Hematopoietic multipotent progenitor cell treated with erythropoietin and hydrocortisone succinate and interleukin-3 and kit ligand, for 15 days (in vitro differentiated cells): ENCODE measurements around the gene B4GALNT4.
"Not testable (repeated sequence)": the region's sequence is repeated elsewhere in the genome, so short reads cannot be mapped to it uniquely, and the experiment has no call there.

ENCODE experiments used
- DNase-seq: peaks from one replicate; pipeline ENCODE4 v3.0.0-alpha.2; 2015; ENCODE audit warnings: low spot score

B4GALNT4 gene

DNA sequence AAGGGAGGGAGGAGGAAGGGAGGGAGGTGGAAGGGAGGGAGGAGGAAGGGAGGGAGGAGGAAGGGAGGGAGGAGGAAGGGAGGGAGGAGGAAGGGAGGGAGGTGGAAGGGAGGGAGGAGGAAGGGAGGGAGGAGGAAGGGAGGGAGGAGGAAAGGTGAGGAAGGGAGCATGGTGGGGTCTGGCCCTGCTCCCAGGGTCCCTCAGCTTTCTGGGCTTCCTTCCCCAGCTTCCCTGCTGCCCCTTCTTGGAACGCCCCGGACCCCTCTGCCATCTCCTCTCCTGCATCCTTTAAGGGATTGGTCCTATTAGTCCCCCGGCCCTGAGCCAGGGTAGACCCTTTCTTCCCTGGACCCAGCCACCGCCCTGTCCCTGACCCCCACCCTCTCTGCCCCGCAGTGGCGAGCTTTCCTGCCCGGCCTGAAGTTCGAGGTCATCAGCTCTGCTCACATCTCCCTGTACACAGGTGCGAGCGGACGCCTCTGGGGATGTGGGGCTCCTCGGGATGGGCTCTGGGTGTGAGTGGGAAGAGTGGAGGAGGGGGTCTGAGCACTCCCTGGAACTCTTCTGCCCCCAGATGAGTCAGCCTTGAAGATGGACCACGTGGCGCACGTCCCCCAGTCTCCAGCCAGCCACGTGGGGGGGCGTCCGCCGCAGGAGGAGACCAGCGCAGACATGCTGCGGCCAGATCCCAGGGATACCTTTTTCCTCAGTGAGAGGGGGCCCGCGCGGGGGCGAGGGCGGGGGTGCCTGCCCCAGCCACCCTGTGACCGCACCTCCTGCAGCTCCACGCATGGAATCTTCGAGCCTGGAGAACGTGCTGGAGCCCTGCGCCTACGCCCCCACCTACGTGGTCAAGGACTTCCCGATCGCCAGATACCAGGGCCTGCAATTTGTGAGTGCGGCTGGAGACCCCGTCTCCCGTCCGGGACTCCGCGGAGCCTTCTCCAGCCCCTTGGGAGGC, 6.0 kb downstream of the B4GALNT4 start:
- DNase-seq, result no peak

DNA sequence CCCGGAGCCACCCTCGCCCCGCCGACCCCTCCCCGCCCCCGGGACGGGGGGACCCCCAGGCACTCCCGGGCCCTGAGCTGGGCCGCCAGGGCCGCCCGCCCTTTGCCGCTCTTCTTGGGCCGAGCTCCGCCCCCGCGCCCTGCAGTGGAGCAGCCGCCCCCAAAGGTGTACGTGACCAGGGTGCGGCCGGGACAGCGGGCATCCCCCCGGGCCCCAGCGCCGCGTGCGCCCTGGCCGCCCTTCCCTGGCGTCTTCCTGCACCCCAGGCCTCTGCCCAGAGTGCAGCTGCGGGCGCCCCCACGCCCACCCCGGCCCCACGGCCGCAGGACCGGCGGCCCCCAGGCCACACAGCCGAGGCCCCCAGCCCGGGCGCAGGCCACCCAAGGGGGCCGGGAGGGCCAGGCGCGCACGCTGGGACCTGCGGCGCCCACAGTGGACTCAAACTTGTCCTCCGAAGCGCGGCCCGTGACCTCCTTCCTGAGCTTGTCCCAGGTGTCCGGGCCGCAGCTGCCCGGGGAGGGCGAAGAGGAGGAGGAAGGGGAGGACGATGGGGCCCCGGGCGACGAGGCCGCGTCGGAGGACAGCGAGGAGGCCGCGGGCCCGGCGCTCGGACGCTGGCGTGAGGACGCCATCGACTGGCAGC, 7.4 kb downstream of the B4GALNT4 start:
- no peak for DNase-seq

DNA sequence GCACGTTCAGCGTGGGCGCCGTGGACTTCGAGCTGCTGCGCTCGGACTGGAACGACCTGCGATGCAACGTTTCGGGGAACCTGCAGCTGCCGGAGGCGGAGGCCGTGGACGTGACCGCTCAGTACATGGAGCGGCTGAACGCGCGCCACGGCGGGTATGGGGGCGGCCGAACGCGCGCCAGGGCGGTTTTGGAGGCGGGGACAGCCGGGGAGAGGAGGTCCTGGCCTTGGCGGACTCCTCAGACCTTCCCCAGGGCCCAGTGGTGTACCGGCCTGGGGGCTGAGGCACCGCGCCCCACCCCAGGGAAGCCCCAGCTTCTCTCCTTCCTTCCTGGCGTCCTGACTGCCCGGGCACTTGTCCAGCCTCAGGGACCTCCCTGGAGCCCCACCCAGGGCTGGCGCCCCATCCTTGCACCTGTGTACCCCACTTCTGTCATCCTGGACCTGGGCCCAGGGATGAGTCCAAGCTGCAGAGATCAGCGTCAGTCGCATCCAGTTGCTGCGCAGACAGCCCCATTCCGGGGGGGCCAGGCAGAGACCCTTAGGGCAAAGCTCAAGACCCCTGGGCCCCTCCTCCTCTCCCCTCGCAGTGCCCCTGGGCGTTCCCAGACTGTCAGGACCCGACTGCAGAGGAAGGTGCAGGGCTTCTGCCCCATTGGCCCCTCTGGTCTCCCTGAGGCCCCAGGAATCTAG, 8.0 kb downstream of the B4GALNT4 start:
- DNase-seq, result no peak

DNA sequence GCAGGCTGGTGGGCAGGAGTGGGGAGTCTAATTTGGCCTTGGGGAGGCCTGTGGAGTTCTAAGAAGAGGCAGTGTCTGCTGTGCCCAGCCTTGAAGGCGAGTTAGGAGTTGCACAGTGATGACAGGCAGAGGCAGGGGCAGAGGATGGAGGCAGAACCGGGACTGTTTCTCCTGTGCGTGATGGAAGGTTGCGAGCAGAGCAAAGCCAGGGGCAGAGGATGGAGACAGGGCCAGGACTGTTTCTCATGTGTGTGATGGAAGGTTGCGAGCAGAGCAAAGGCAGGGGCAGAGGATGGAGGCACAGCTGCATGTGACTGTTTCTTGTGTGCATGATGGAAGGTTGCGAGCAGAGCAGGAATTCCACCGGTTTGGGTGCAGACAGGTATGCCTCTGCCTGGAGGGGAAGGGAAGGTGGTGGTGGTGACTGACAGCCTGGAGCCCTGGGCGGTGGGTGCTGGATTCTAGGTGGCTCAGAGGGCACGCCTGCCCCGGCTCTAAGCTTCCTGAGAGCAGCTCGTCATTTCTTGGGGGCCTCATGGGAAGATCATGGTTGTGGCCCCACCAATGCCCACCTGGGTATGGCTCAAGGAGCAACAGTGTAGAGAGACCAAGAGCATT, 8.7 kb downstream of the B4GALNT4 start:
- DNase-seq, result no peak

DNA sequence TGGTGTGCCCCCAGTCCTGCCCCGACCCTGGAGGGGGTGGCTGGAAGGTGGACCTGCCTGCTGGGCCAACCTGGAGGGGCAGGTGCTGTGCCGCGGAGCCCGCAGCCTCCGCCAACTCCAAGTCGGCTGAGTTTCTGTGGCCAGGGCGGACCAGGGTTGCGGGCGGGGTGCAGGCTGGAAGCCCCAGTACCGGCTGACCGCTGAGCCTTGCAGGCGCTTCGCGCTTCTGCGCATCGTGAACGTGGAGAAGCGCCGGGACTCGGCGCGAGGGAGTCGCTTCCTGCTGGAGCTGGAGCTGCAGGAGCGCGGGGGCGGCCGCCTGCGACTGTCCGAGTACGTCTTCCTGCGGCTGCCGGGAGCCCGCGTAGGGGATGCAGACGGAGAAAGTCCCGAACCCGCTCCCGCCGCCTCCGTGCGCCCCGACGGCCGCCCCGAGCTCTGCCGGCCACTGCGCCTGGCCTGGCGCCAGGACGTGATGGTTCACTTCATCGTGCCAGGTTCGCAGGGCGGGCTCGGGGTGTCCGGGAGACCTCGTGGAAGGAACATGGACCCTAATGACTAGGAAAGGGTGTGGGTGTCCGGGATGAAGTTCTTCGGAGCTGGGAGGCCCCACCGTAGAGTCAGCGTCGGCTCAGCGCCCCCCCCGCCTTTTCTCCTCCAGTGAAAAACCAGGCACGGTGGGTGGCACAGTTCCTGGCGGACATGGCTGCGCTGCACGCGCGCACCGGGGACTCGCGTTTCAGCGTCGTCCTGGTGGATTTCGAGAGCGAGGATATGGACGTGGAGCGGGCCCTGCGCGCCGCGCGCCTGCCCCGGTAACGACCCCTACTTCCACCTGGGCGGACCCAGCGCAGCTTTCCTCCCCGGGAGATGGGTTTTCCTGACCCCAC, 10.2 kb downstream of the B4GALNT4 start:
- no peak for DNase-seq

DNA sequence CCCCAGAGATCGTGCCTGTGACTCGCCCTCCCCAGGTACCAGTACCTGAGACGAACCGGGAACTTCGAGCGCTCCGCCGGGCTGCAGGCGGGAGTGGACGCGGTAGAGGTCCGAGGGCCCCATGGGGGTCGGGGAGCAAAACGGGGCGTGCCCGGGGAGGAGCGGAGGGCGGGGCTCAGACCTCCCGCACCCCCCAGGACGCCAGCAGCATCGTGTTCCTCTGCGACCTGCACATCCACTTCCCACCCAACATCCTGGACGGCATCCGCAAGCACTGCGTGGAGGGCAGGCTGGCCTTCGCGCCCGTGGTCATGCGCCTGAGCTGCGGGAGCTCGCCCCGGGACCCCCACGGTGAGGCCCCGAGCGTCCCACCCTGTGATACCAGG, 10.8 kb downstream of the B4GALNT4 start:
- no peak for DNase-seq

DNA sequence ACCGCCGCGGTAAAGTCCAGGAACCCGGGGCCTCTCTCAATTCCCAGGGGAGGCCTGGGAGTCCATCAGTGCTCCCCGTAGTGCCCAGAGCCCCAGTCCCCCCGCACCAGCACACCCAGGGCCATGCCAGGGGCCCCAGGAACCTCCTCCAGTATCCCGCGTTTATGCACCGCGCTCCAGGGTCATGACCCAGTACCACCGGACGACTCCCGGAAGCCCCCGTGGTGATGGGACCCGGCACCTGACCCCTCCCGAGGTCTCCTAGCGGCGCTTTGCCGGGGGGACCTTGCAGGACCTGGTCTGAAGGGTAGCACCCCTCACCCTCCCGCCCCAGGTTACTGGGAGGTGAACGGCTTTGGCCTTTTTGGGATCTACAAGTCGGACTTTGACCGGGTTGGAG, 11.2 kb downstream of the B4GALNT4 start:
- DNase-seq, result no peak

DNA sequence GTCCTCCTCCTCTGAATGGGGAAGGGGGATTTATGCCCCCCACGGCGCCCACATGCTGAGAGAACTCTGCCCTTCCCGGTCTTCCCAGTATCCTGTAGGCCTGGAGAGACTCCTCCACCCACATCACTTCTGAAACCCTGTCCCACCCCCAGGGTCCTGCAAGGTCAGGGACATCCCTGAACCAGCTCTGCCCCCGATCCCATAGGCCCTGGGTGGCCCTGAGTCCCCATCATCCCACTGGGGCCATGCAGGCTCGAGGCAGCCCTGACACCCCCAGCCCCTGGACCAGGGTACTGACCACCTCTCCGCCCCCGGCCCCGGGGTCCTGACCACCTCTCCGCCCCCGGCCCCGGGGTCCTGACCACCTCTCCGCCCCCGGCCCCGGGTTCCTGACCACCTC, 11.7 kb downstream of the B4GALNT4 start:
- DNase-seq, result no peak

DNA sequence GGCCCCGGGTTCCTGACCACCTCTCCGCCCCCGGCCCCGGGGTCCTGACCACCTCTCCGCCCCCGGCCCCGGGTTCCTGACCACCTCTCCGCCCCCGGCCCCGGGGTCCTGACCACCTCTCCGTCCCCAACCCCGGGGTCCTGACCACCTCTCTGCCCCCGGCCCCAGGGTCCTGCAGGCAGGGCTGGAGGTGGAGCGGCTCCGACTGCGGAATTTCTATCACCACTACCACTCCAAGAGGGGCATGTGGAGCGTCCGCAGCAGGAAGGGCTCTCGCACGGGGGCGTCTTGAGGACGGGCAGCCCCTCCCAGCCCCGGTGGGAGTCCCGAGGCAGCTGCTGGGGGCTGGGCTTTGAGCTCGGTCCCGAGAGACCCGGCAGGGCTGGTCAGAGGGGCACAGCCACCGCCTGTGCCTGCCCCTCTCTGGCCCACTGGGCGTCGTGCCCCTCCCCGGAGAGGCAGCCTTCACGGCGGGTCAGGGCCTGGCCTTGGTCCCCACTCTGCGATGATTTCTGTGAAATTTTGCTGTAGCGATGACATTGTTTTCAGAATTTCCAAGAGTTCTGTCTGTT, 12.3 kb downstream of the B4GALNT4 start:
- no peak for DNase-seq

DNA sequence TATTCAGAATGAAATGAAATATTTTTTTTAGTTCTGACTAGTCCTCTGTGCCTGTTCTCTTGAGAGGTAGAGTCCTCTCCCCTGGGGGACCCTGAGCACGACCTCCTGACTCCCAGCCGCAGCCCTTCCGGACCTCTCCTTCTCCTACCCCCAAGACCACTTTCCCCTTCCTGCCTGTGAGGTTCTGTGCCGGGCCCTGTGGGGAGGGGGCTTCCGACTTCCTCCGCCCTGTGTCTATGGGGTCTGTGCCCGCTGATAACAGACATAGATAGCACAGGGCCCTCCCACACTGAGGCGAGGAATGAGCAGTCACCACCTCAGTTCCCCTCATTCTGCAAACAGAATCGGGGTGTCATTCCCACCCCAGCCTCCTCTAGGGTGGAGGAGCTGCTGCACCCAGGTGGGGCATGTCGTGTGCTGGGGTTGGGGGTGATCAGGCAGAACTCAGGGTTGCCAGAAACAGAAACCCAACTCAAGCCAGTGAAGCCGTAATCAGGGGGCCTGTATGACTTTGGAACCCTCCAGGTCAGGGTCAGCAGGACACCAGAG, 12.9 kb downstream of the B4GALNT4 start:
- DNase-seq, result no peak

DNA sequence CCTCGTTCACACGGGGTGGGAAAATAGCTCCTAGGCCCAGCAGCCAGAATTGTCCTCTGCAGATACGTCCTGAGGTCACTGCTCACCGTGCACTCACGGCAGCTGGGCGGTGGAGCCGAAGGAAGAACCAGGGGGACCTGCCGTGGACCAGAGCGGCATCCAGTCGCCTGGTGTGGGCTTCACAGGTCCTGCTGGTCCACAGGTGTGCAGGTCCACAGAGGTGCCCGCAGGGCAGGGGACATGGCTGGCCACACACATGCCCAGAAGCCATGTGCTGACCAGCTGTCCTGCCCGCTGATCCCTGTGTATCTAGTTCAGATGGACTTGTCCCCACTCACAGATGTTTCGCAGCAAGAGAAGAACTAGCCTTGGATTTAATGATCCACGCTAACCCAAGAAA, 14.1 kb downstream of the B4GALNT4 start:
- no peak for DNase-seq

DNA sequence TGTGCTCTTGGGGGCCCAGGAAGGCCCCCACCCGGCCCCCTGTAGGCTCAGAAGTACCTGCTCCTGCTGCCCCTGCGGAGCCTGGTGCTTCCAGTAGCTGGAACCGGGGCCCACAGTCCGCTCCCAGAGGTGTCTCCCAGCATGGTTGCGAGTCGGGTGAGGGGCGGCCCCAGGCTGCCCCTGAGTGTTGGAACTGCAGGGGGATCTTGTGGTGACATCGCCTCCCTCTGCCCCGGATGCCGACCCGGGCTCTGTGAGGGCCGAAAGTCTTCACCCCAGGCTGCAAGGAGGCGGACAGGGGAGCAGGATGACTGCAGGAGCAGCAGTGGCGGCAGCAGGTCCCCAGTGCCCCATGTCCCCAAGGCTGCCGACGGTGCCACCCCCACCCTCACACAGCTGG, 15.2 kb downstream of the B4GALNT4 start:
- no peak for DNase-seq

DNA sequence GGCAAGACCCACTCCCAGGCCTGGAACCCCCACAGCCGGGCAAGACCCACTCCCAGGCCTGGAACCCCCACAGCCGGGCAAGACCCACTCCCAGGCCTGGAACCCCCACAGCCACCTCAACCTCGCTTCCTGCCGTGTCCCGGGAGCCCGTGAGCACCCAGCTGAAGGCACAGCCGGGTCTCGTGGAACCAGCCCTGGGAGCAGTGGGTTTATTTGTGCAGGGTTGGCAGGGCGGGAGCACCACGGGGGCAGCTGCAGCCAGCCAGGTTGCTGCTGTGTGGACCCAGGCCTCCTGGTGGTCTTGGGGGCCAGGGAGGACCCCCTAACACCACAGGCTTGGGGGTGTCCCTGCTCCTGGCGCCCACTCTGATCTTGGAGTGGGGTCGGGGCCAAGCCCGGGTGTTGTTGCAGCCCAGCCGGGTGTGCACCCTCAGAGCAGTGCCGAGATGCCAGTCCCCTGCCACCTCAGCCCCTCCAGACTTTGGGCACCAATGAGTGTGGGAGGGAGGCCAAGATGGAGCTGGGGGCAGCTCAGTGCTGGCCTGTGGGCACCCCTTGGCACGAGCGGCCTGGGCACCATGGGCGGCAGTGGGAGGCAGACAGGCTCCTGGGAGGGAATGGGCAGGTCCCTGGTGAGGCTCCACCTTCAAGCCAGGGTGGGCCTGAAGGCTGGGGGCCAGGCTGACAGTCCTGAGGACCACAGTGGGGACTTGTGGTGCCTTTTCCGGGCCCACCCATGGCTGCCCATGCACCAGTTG, 16.5 kb downstream of the B4GALNT4 start:
- DNase-seq, result no peak

DNA sequence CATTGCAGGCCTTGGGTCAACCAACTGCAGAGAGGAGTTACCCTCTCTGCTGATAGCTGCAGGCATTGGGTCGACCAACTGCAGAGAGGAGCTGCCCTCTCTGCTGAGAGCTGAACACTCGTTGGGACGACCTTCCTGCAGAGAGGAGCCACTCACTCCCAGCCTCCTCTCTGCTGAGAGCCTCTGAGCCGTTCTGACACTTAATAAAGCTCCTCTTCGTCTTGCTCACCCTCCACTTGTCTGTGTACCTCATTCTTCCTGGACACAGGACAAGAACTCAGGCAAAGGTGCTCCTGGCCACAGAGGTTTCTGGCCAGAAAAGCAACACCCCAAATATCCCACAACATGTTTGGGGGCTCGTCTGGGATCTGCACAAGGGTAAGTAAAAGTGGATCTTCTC, 17.2 kb downstream of the B4GALNT4 start:
- no peak for DNase-seq

DNA sequence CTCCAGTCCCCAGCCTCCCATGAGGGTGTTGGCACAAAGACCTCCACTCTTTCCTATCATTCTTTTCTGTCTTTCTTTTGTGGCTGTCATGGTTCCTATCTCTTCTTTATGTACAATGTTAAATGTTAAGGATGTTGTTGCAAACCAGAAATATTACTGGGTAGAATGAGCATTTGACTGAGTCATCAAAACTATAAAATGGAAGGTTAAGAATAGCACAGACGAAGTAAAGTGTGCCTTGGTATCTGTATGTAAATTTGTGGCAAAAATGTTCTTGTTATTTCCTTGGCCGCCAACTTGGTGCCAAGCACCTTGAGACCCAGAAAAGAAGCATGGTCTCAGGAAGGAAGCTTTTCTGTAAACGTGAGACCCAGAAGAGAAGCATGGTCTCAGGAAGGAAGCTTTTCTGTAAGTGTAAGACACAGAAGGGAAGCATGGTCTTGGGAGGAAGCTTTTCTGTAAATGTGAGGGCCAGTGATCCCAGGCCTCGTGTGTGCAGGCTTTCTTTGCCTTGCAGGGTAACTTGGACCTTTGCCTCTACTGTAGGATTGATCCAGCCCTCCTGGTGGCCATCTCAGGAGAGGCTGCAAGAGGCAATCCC, 18.0 kb downstream of the B4GALNT4 start:
- DNase-seq, result no peak

DNA sequence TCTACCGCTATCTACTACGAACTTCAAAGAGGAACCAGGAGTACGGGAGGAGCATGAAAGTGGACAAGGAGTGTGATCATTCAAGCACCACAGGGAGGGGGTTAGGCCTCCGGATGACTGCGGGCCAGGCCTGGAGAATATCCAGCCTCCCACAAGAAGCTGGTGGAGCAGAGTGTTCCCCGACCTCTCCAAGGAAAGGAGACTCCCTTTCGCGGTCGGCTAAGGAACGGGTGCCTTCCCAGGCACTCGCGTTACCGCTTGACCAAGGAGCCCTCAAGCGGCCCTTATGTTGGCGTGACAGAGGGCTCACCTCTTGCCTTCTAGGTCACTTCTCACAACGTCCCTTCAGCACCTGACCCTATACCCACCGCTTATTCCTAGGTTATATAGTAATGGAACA, 20.1 kb downstream of the B4GALNT4 start:
- not testable (repeated sequence) for DNase-seq

DNA sequence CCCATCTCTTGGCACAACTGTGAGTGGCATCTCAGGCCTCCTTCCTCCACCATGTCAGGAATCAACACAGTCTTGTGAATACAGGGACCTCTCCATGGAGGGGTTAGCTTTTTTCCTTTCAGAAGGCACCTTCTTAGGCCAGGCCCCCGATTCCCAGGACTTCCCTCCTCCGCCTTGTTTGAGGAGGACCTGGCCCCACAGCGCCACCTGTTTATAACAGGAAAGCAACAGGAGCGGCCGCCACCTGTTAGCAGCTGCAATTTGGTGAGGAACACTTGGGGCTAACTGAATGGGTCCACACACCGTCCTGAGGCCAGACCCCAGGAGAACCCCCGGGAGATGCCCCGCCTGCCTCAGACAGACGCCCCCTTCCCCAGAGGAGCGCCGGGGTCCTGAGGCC, 20.9 kb downstream of the B4GALNT4 start:
- DNase-seq, result no peak

DNA sequence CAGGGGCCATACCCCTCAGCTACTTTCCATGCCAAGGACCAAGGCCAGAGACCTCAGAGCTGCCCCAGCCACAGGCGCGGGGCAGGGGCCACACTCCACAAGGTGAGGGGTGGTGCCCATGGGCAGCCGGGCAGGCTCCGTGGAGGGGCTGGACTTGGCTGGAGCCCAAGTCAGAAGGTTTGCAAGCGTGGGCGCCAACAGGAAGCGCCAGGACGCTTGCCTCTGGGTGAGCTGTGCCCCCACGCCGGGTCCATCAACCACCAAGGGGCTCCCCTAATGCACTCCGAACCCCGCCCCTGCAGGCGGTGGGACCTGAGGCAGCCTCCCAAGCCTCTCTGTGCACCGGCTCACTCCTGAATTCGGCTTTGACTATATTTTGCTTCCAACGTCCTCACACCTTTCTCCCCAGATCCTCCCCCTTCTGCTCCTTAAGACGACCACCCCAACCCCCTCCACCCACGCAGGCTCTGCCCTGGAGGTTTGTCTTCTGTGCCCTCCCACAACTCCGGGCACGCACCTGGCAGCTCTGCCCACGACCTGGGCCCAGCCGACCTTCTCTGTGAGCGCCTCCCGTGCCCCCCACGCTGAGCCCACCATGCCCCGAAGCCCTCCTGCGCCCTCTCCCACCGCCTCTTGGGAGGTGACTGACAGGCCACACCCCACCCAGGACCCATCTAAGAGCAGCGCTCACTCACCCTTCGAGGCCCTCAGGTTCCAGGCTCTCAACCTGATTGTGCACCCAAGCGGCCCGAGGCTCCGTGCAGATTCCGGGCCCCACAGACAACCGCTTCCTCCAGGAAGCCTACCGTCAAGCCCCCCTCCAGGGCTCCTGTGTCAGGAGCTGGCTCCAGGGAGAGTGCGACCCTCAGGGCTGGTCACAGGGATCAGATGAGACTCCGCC, 22.1 kb downstream of the B4GALNT4 start:
- no peak for DNase-seq
